GM19397 (cell line): ENCODE data around the gene CACNA1C.

ENCODE experiments used
- ATAC-seq: cut with Tn5 transposase; IDR thresholded peaks from one replicate; pipeline ENCODE4 v1.9.1; 2021; ENCODE audit warnings: mild to moderate bottlenecking, moderate library complexity; ENCODE audit not compliant: unreplicated experiment

The CACNA1C gene

DNA sequence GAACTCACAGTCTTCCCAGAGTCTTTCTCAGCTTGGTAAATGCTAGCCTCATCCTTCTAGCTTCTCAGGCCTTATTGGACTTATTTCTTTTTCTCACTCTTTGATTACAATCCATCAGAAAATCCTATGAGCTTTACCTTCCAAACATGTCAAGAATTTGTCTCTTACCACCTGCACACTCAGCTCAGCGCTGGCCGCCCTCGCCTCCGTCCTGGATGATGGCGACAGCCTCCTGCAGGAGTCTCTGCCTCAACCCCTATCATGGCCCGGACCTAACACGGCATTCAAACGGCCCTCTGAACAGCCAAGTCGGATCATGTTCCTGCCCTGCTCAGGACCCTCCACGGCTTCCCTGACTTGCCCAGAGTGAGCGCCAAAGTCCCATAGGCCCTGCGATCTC lies 408.9 kb downstream of the CACNA1C start:
- ATAC-seq = no peak

DNA sequence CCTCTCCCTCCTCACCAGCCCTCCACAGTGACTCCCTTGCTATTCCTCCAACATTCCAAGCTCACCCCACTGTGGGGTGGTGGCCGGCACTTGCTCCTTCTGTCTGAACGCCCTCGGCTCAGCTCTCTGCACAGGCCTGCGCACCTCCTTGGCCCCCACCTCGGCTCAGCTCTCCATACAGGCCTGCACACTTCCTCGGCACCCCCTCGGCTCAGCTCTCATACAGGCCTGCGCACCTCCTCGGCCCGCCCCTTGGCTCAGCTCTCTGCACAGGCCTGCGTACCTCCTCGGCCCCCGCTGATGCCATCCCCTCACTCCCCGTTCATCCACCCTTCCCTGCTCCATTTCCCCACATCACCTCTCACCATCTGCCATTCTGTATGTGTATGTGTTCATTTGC lies 409.3 kb downstream of the CACNA1C start:
- no peak for ATAC-seq

DNA sequence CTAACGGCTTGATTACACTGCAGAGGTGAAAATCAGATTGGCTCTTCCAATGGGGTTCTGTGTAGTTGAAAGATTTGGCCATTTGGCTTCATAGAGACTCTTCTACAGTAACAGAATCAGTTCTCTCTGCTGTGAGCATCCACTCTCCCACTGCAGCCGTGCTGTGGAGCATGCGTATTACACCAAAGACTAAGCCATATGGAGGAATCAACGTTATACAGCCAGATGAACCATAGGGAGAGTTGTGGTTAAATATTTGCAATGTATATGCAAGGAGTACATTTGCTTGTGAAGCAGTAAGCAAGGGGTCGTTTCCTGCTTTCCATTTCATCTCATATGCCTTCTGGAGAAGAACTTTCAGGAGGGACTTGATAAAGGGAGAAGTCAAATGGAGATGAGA lies 410.9 kb downstream of the CACNA1C start:
- ATAC-seq = no peak

DNA sequence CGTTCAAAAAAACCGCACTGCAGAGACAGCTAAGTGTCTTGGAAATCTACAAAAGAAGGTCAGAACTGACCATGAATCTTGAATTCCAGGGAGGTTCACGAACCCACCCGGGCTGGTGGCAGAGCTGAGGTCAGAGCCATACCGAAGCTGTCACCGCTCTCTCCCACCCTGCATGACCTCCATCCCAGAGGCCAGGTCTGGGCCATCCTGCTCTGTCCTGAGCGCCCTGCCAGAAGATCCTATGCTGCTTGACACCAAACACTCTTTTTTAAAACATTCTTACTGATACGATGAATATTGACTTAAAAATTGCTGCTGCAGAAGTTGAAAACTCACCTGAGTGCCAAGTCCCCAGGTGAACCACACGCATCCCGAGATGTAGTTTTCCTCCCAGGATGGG lies 412.9 kb downstream of the CACNA1C start:
- no peak for ATAC-seq

DNA sequence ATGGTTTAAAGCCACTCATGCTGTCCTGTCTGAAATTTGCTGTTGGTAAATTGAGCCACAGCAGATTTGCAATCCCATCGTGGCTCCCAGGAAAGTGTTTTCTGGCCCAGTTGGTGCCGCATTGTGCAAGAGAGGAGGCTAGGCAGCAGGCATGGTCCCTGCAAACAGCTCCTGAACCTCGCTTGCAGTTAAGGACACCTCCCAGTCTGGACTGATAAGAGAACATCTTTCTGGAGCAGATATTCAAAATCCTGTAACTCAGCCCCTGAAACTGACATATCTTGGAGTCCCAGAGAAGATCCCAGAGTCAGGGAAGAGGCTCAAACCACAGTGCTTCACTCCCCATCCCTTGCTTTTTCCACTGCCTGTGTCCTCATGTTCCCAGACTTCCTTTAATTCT lies 413.4 kb downstream of the CACNA1C start:
- no peak for ATAC-seq

DNA sequence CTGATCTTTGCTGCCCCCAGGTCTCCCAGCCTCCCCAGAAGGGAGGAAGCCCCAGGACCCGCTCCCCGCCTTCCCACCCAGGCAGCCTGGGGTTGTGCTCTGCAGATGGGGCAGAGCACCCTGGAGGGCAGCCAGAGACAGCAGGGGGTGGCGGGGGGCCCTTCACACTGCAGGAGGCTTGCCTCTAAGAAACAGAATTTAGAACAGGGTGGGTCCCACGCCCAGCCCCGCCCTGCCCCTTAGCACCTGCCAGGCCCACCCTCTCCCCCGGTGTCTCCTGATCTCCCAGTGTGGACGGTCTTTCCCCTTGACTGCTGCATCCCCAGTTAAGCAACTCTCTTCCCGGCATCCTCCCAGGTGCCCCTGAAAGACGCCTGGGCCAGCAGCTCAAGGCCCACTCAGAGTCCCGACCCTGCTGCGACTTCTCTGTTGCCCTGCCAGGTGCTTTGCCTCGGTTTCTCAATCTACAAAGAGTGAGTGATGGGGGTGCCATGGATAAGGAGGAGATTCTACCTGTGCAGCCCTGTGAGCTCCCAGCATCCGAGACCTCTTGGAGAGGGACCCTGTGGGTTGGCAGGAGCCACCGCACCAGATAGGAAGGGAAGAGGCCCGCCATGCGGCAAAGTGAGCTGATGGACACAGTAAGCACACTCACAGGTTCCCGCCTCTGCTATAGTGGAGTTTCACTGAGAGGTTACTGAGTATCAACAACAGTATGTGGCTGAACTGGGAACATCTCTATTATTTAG lies 414.8 kb downstream of the CACNA1C start:
- ATAC-seq = no peak

DNA sequence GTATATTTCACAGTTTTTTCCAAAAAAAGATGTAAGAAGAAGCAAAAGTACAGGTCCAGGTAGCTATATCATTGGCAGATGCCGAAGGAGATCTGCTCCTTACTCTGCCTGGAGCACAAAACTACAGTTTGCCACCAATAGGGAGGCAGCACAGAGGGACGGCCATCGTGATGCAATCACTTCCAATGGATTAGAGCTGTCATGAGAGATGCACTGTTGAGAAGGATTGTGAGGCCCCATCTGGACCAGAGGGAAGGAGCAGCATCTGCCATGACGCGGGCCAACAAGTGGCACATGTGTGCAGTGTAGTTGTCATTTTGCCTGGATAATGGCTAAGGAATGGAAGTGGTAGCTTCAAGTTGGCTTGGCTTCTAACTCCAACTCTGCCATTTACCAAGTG lies 423.2 kb downstream of the CACNA1C start:
- no peak for ATAC-seq

DNA sequence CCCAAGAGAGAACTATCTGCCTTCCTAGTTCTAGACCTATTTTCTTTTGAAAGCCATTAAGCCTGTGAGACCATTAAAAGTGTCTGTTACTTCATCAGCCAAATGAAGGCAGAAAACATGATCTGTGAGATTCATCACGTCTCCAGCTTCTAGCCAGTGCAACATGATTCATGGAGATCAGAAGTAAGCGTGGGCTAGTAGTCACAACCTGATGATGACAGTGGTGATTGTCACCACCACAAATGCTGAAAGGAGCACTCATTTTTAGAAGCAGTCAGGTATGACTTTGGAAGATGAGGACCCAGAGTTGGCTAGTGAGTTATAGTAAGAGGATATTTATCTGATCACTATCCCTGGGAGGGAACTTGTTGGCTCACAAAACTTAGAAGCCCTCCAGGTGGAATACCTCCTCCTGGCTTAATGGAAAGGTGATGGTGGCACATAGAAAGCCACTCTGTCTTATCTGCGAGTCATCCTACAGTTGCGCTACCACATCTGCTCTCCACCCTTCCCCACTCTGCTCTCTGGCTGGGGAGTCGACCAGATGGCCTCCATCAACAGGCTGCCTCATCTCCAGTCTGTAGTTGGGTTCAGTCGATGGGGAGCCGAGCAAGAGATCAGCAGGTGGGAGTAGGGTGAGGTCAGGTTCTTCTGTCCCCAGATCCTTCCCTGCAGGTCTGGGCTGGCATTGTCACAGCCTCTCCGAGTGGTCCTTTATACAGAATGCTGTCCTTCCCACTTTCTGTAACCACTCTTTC lies 424.4 kb downstream of the CACNA1C start:
- no peak for ATAC-seq

DNA sequence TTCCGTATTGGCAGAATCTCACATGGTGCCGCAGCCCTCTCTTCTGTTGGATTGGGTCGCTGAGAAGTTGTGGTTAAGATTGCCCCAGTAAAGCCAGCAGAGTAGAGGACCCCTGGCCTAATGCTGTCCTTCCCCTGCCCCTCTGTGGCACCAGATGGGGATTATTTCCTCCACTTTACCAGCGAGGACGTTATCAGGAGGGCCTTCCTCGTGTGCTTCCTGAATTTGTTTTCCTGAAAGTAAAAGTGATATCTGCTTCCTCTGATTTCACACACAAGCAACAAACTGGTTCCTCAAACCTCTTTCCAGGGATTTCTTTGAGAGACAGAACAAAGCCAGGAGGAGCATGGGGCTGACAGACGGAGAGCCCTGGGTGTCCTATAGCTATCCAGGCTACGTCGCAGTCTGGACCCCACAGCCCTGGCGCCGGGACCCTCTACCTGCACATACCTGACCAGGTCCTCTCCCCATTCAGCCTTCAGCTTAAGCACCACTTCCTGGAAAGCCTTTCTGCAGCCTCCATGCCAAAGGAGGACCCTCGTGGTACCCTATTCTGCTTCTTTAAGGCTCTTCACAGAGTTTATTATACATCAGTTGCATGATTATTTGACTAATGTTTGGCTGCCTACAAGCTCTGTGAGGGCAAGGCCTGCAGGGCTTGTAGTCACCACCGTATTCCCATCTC lies 427.2 kb downstream of the CACNA1C start:
- ATAC-seq = no peak

DNA sequence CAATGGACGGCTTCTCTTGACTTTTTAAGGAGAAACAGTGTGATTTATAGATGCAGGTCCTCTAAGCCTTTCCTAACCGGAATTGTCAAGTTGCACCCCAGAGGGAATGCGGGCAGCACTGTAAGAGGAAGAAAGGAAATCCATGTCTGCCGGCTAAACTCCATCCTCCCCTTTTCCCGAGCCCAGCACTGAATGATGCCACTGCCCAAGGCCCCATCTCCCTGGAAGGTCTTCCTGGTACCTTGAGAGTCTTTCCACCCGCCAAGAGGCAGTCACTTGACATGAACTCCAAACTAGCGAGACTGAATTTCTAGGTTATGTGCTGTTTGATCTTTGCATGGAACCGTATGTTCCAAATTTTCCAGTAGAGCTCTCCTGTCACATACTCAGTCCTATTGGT lies 428.6 kb downstream of the CACNA1C start:
- no peak for ATAC-seq

DNA sequence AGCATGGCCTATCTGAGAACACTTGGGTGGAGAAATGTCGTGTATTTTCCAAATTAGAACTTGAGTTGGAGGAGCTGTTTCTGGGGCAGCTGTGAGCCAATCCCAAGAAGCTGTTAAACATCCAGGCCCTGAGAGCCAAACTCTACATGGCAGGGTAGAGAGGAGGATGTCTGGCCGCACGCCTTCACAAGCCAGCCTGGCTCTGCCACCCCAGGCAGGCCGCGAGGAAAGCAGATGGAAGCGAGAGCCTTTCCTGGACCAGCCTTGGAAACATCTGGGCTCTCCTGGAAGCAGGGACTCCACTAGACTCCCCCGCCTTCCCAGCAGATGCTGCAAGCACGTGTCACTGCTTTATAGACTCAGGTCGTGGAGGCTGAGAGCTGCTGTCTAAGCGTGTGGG lies 429.2 kb downstream of the CACNA1C start:
- no peak for ATAC-seq

DNA sequence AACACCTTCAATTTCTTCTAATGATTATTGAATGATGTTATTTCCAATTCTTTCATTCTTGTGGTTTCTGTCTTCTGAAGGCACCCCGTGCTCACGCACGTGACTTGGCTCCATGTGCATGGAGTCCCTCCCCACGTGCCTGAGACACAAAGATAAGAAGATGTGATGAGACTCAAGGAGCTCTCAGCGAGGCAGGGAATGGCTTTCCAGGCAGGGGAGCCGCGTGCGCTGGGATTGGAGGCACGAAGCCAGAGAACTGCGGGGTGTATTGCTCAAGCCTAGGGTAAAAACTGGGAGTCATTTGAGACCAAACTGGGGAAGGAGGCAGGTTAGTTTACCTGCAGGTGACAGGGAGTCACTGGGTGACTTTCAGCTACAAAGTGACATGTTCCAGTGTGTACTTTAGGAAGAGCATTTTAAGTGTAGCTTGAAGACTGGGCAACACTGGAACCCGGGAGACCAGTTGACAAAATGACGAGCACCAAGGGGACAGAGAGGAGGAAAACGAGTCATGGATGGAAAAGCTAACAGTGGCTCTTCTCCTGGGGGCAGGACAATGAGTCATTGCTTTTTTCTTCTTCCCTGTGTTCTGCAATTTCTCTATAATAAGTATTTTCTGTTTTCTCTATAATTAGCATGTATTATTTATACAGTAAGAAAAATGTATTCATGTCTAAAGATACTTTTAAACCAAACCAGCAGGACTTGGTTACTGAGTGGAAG lies 430.3 kb downstream of the CACNA1C start:
- no peak for ATAC-seq

DNA sequence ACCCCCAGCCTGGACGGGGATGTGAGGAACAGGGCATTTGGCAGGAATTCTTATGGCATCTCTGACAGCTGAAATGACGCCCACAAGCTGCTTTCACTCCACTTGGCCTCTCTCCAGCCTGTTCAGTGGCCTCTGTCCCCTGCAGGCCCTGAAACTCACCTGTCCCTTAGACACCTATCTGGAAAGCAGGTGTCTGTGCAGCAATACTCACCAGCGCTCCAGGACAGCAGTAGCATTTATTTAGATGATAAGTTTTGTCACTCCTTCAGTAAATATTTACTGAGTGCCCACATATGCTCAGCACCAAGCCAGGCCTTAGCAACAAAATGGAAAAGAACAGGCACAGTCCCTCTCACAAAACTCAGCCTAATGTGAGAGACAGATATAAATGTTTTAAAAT lies 430.9 kb downstream of the CACNA1C start:
- ATAC-seq = no peak

DNA sequence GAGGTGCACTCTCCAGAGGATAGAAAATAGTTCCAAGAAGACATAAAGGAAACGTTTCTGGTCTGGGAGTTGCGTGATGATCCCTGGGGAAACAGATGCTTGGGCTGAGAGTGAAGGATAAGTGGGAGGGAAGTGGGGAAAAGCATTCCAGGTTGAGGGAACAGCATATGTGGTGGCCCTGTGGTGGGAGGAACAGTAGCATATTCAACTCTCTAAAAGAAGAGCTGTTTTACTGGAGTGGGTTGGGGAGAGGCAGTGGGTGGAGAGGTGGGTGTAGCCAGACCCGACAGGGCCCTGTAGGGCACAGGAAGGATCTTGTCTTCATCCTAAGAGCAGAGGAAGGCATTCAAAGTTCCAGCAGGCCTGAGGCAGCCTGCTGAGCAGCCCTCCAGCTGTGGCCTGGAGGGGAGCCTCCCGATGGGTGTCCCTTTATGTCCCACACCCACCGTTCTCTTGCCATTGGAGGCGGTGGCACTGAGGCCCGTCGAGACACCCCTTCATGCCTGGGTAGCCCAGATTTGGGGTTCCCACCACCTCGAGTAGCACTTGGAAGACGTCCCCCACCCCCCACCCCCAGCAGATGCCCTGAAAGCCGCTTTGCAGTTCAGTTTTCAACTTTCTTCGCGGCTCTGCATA lies 431.5 kb downstream of the CACNA1C start:
- no peak for ATAC-seq

DNA sequence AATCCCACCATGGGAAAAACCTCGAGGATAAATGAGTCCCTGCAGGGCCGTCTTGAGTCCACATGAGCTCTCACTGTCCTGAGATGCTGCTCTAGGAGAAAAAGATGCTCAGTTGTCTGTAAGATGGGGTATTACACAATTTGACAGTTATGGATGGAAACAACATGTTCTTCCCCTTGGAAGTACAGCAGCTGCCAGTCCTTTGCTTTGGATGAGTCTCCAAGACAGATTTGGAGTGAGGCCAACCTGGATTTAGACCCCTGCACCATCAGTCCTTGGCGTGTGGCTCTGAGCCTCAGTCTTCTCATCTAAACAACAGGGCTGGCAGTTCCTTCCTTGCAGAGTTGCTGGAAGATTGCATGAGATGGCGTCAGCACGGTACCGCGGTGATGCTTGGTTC lies 432.9 kb downstream of the CACNA1C start:
- no peak for ATAC-seq

DNA sequence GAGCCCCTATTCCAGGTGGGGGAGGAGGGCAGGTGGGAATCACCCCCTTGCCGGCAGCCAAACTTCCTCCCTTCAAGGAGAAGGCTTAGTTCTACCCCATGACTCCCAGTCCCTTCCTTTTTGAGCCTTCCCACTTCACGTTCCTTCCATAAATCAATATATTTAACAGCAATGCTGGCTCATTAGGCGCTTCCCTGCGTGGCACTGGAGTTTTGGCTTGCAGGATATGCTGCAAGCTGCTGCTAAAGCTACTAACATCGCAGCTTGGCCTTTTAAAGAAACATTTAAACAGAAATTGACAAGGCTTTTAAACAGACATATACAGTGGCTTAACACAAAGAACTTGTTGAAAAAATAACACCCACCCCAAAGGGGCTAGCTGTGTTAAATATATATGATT lies 434.0 kb downstream of the CACNA1C start:
- no peak for ATAC-seq

DNA sequence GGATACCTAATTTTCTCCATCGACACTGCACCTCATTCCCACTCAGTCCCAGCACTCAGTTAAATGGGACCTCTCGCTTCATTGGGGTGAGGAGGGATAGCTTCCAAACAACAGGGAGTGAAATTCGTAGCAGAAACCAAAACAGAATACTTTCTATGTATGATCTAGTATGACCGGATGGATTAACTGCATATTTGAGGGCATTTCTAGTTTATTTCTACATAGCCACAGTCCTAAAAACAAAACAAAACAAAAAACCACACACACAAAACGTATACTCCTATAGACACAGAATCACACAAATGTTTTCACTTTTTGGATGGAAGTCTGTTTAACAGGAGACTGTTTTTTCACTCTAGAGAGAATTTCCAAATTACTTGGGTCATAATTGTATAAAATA lies 434.5 kb downstream of the CACNA1C start:
- no peak for ATAC-seq

DNA sequence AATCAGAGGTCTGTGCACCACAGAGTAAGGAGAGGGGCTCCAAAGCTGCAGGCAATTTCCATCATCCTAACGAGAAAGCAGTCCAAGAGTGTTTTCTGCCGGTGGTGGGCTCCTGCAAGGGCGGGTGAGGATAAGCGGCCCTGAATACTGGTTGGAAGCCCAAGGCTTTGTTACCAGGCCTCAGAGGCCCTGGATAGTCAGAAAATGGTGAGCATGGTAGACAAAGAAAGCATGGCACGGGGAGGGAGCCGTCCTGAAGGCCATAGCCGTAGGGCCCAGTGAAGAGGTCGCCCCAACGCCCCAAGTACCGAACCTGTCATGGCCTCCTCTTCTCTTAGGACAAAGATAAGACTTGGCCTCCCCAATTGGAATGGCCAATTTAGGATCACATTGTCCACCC lies 435.3 kb downstream of the CACNA1C start:
- no peak for ATAC-seq

DNA sequence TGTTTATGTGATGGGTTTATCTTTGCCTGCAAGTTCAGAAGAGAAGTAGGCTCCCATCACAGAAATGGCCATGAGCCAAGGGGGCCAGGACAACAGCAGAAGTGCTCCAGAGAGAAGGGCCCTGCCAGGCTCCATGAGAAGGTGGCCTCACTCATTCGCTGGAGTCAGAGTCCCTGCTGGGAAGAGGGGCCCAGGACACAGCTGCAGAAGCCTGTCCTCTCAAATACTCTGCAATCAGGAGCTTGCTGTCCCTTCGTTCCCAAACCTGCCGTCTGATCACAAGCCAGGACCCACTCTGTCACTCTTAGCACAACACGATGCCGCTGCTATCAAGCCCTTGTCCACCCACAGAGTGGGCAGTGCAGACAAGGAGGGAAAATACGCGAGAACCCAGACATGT lies 435.8 kb downstream of the CACNA1C start:
- no peak for ATAC-seq

DNA sequence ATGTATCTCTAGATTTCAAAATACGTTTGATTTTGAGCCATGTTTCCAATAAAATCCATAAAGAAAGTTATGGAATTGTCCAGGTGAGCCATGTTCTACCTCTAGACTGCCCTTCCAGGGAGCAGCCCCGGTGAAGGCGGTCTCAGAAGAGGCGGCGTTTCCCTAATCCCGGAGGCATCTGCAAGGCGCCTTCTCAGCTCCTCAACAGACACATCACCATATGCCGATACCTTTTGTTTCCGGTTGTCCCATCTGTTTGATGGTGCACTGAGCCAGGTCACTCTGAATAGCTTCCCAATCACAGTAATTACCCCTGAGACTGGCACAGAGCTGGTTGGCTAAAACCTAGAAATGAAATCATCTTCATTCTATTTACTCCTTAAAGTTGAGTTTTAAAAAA lies 436.5 kb downstream of the CACNA1C start:
- ATAC-seq = no peak

DNA sequence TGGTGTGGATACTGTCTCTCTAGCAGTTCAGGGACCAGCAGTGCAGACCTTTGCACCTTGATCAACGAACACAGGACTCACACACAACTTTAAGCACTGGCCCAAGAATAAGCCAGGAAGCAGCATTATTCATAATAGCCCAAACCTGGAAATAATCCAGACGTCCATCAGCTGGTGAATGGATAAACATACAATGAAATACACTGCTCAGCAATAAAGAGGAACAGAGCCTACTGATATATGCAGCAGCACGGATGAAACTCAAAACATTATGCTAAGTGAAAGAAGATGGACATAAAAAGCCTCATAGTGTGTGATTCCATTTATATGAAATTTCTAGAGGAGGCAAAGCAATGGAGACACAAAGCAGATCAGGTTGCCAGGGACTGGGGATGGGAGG lies 438.0 kb downstream of the CACNA1C start:
- ATAC-seq = no peak
